Stomach smooth muscle (tissue), 2 donors: ENCODE measurements around the gene NSL1.
"Not testable (repeated sequence)": the region's sequence is repeated elsewhere in the genome, so short reads cannot be mapped to it uniquely, and the experiment has no call there.

ENCODE experiments used
- H3K27ac ChIP-seq: one replicate; pipeline ENCODE4 v1.7.0; 2013; ENCODE audit warnings: mild to moderate bottlenecking, low read length, inconsistent platforms
- H3K27me3 ChIP-seq, 2 donors: one replicate each; pipeline ENCODE4 v1.7.0; 2013; ENCODE audit warnings: low read length in 2 of 2; ENCODE audit not compliant: insufficient read depth in 2 of 2, control insufficient read depth in 1 of 2
- H3K36me3 ChIP-seq, 2 donors: one replicate each; pipeline ENCODE4 v1.7.0; 2013; ENCODE audit warnings: low read length in 2 of 2; ENCODE audit not compliant: control insufficient read depth in 2 of 2, insufficient read depth in 2 of 2
- H3K4me1 ChIP-seq: one replicate; pipeline ENCODE4 v1.7.0; 2013; ENCODE audit warnings: low read length; ENCODE audit not compliant: control insufficient read depth, insufficient read depth
- H3K4me3 ChIP-seq, 2 donors: one replicate each; pipeline ENCODE4 v1.7.0; 2013; ENCODE audit warnings: low read length in 2 of 2
- H3K9ac ChIP-seq, 2 donors: one replicate each; pipeline ENCODE4 v1.7.0; 2013; ENCODE audit warnings: low read length in 2 of 2, mild to moderate bottlenecking in 1 of 2
- H3K9me3 ChIP-seq, 2 donors: one replicate each; pipeline ENCODE4 v1.7.0; 2013; ENCODE audit warnings: low read length in 2 of 2; ENCODE audit not compliant: control insufficient read depth in 2 of 2
- donor health status: healthy.
- donor health status: Pancreatic carcinoma.

The NSL1 gene

DNA sequence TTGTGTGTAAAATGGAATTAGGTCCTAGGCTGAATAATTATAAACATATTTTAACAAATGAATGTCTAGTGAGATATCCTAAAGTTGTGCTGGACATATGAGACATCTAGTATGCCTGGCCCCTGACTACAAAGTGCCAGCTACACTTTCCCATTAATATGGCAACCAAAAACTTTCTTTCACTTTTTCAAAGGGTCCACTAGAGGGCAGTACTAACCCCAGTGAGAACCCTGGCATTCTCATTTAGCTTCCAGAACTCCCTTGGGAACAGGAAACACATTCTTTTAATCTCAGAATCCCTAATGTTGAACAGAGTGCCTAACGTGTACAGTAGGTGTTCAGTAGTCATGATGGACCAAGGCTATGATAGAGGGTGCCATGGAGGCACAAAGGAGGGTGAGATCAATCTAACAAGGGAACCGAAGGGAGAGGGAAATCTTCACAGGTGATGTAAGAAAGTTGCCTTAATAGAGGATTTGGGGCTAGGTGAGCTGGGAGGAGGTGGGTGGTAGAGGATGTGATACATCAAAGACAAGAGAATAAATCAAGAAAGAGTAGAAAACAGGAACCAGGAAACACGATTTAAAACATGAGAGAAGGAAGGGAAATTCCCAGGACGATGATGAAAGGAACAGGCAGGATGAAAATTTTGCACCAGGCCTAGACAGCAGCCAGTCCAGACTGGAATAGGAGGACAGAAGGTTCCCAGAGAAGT, 41.6 kb downstream of the NSL1 start:
- no peak overlapping the region for H3K4me3 ChIP-seq
- no peaks in the 10 kb centered on the region for H3K36me3 ChIP-seq
- H3K4me1 ChIP-seq, result no peaks in the 10 kb centered on the region
- no peak overlapping the region for H3K27ac ChIP-seq
- H3K27me3 ChIP-seq, result no peaks in the 10 kb centered on the region
- no peaks in the 10 kb centered on the region for H3K9me3 ChIP-seq
- no peak overlapping the region for H3K9ac ChIP-seq

- no peak overlapping the region for H3K9ac ChIP-seq
- no peak overlapping the region for H3K4me3 ChIP-seq
- no peaks in the 10 kb centered on the region for H3K9me3 ChIP-seq
- H3K27me3 ChIP-seq, result no peaks in the 10 kb centered on the region
- H3K27ac ChIP-seq, result no peak overlapping the region
- H3K4me1 ChIP-seq, result no peaks in the 10 kb centered on the region
- H3K36me3 ChIP-seq, result no peaks in the 10 kb centered on the region
These were observed 45.0 kb downstream of the NSL1 start for GRCh38 chr1:212746546-212746945.

DNA sequence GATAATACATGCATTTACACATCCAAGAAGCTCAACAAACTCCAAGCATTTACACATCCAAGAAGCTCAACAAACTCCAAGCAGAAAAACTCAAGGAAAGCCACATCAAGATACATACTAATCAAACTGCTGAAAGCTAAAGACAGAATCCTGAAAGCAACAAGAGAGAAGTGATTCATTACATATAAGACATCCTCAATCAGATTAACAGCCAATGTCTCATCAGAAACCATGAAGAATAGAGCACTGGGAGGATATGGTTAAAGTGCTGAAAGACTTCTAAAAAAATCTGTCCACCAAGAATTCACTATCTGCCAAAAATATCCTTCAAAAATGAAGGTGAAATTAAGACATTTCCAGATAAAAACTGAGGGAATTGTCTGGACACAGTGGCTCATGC, 46.3 kb downstream of the NSL1 start:
- no peak overlapping the region for H3K4me3 ChIP-seq
- H3K4me1 ChIP-seq, result no peaks in the 10 kb centered on the region
- H3K36me3 ChIP-seq, result no peaks in the 10 kb centered on the region
- no peak overlapping the region for H3K9ac ChIP-seq
- H3K27ac ChIP-seq, result no peak overlapping the region
- no peaks in the 10 kb centered on the region for H3K9me3 ChIP-seq
- H3K27me3 ChIP-seq, result no peaks in the 10 kb centered on the region

DNA sequence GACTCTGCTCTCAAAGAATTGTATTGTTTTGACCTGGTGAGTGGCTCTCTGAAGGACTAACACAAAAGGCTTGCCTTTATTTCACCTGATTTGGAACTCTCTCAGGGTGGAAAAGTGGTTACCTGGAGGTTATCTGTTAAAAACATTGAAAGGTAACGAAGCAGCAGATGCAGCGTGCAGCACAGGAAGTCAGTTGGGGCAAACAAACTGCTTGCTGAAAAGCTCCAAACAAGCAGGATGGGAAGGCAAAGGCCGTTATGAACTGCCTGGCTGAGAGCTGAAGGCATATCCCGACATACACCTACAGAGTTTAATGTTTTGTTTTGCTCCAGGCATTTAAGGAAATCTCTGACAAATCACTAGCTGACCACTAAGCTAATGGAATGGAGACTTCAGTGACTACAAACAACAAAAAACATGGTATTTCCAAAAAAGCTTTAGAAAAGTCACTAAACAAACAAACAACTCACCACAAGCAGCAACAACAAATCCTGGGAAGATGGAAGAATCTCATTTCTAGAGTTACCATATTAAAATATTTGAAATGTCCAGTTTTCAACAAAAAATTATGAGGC, 47.6 kb downstream of the NSL1 start:
- no peaks in the 10 kb centered on the region for H3K9me3 ChIP-seq
- no peak overlapping the region for H3K27ac ChIP-seq
- no peaks in the 10 kb centered on the region for H3K4me1 ChIP-seq
- no peaks in the 10 kb centered on the region for H3K27me3 ChIP-seq
- no peak overlapping the region for H3K4me3 ChIP-seq
- H3K9ac ChIP-seq, result no peak overlapping the region
- H3K36me3 ChIP-seq, result no peaks in the 10 kb centered on the region

DNA sequence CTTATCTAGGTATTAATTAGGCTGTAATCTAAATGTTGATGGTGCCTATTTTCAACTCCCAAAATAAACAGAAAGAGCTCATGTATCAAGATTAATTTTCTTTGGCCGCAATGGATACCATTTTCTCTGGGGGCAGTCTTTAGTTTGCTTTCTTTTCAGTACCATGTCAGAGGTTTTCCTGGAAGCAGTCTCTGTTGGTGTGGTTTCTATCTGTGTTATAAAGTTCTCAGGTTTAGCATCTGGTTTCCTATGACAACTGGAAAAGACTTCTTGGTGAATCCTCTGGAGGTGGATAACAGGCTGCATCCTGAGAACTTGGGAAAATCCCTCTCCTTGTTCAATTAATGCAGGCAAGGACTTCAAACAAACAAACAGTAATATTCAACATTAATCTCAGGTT, 53.2 kb downstream of the NSL1 start:
- no peaks in the 10 kb centered on the region for H3K36me3 ChIP-seq
- no peak overlapping the region for H3K27ac ChIP-seq
- H3K9ac ChIP-seq, result no peak overlapping the region
- H3K4me3 ChIP-seq, result no peak overlapping the region
- H3K9me3 ChIP-seq, result no peaks in the 10 kb centered on the region
- no peaks in the 10 kb centered on the region for H3K4me1 ChIP-seq
- no peaks in the 10 kb centered on the region for H3K27me3 ChIP-seq

- Histone ChIP-seq H3K27ac (no peak overlapping the region), H3K4me1 (no peaks in the 10 kb centered on the region), H3K4me3 (no peak overlapping the region)
These were observed 54.0 kb downstream of the NSL1 start for GRCh38 chr1:212737559-212737958.

GRCh38 chr1:212733109-212733508, 58.5 kb downstream of the NSL1 start:
- Histone ChIP-seq H3K4me3 (no peak overlapping the region), H3K36me3 (no peaks in the 10 kb centered on the region), H3K9me3 (no peaks in the 10 kb centered on the region), H3K9ac (no peak overlapping the region), H3K4me1 (no peaks in the 10 kb centered on the region), H3K27ac (no peak overlapping the region), H3K27me3 (no peaks in the 10 kb centered on the region)

More at GRCh38 chr1:212737559-212737958, 54.0 kb downstream of the NSL1 start:
- H3K9ac ChIP-seq, result no peak overlapping the region
- H3K36me3 ChIP-seq, result no peaks in the 10 kb centered on the region
- no peaks in the 10 kb centered on the region for H3K27me3 ChIP-seq
- H3K9me3 ChIP-seq, result no peaks in the 10 kb centered on the region

- no peaks in the 10 kb centered on the region for H3K36me3 ChIP-seq
- no peak overlapping the region for H3K27ac ChIP-seq
- no peaks in the 10 kb centered on the region for H3K27me3 ChIP-seq
- H3K4me3 ChIP-seq, result no peak overlapping the region
- no peak overlapping the region for H3K9ac ChIP-seq
- H3K4me1 ChIP-seq, result no peaks in the 10 kb centered on the region
- H3K9me3 ChIP-seq, result no peaks in the 10 kb centered on the region
These were observed 59.9 kb downstream of the NSL1 start for GRCh38 chr1:212731630-212732029.

DNA sequence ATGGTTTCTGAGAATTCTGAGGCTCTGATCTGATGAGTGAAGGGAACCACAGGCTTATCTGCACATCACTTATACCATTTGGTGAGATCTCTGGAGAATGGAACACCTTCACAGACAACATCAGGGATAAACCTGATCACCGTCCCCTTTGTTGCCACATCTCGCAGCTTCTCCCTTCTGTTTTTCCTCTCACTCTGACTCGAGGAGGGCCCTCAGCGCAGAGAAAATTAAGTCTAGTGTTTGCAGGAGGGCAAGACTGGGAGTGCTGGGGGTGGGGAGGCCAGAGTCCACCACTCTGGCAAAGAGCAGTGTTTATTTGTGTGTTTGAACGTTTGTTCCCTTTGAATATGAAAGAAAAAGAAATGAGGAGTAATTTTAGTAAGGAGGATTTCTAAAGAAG, 63.0 kb downstream of the NSL1 start:
- Histone ChIP-seq H3K27me3 (no peaks in the 10 kb centered on the region), H3K36me3 (no peaks in the 10 kb centered on the region), H3K4me1 (no peaks in the 10 kb centered on the region), H3K9me3 (no peaks in the 10 kb centered on the region), H3K27ac (no peak overlapping the region), H3K4me3 (no peak overlapping the region), H3K9ac (no peak overlapping the region)

DNA sequence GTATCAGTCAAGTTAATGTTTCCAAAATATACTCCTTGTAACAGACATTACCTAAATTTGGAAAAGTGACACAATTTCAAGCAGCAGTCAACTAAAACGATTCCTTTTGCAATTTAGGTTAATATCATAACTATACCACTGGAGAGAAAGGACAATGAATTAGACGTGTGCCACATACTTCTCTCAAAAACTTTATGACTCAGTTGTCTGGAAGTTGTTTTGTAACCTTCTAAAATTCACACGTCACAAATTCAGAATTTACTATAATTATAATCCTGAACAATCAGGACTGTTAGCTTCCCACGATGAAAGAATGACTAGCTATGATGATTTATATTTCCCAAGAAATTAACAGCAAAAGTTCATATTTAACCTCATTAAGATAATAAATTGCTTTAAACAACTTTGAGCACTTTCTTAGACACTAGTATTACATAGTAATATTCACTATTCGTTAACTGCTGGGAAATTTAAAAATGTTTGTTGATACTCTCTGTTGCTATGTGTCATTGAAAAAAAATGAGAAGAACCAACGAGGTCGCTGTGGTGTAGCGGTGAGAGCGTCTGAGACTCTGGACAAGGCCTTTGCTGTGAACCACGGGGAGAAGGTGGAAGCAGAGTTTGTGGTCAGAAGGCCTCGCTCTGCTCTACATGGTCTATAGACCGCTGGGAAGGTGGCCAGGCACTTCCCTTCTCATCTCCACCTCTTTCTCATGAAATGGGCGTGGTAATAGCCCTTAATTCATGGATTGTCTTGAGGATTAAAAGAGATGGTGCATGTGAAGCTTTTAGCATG, 64.0 kb downstream of the NSL1 start:
- H3K4me3 ChIP-seq, result no peak overlapping the region
- H3K27ac ChIP-seq, result no peak overlapping the region
- H3K27me3 ChIP-seq, result no peaks in the 10 kb centered on the region
- H3K9ac ChIP-seq, result no peak overlapping the region
- no peaks in the 10 kb centered on the region for H3K36me3 ChIP-seq
- H3K9me3 ChIP-seq, result no peaks in the 10 kb centered on the region
- no peaks in the 10 kb centered on the region for H3K4me1 ChIP-seq

GRCh38 chr1:212724679-212725078, 66.9 kb downstream of the NSL1 start:
- H3K9me3 ChIP-seq, H3K27ac ChIP-seq, H3K9ac ChIP-seq, H3K4me1 ChIP-seq, H3K36me3 ChIP-seq, H3K4me3 ChIP-seq, H3K27me3 ChIP-seq: not testable (repeated sequence)
